Ecto neural progenitor cell (in vitro differentiated cells): ENCODE measurements around the gene PRKN.
A peak's percentile ranks its signal among the peaks of the same experiment; 100 is the strongest.

ENCODE experiments used
- DNase-seq: peaks from one replicate; pipeline ENCODE4 v3.0.0-alpha.2; 2018; ENCODE audit warnings: low spot score

The PRKN gene

GRCh38 chr6:161607696-161608297, 1119.8 kb downstream of the PRKN start:
- DNase-seq: no peak

- no peak for DNase-seq
Measured at GRCh38 chr6:161602359-161602758, 1125.2 kb downstream of the PRKN start.

GRCh38 chr6:161598896-161599295, 1128.7 kb downstream of the PRKN start:
- no peak for DNase-seq

- no peak for DNase-seq
Measured at GRCh38 chr6:161596807-161597520, 1130.6 kb downstream of the PRKN start.

- no peak for DNase-seq
Measured at GRCh38 chr6:161594412-161594811, 1133.2 kb downstream of the PRKN start.

- no peak for DNase-seq
Measured at GRCh38 chr6:161590961-161591627, 1136.5 kb downstream of the PRKN start.

- no peak for DNase-seq
Measured at GRCh38 chr6:161586887-161587286, 1140.7 kb downstream of the PRKN start.

- no peak for DNase-seq
Measured at GRCh38 chr6:161584621-161585340, 1142.8 kb downstream of the PRKN start.

- DNase-seq: no peak
Measured at GRCh38 chr6:161584051-161584450, 1143.5 kb downstream of the PRKN start.

GRCh38 chr6:161583584-161583983, 1144.0 kb downstream of the PRKN start:
- no peak for DNase-seq

GRCh38 chr6:161578478-161578877, 1149.1 kb downstream of the PRKN start:
- DNase-seq: no peak

- peak; percentile 52 for DNase-seq
Measured at GRCh38 chr6:161575523-161576254, 1151.9 kb downstream of the PRKN start.

- no peak for DNase-seq
Measured at GRCh38 chr6:161568885-161569456, 1158.6 kb downstream of the PRKN start.

- DNase-seq: no peak
Measured at GRCh38 chr6:161564952-161565351, 1162.6 kb downstream of the PRKN start.

- DNase-seq: no peak
Measured at GRCh38 chr6:161561908-161562307, 1165.7 kb downstream of the PRKN start.

- DNase-seq: no peak
Measured at GRCh38 chr6:161557333-161558107, 1170.0 kb downstream of the PRKN start.

GRCh38 chr6:161554883-161555282, 1172.7 kb downstream of the PRKN start:
- DNase-seq: no peak

GRCh38 chr6:161549977-161550655, 1177.5 kb downstream of the PRKN start:
- DNase-seq: no peak

- DNase-seq: no peak
Measured at GRCh38 chr6:161548713-161549296, 1178.8 kb downstream of the PRKN start.

GRCh38 chr6:161547617-161548016, 1179.9 kb downstream of the PRKN start:
- DNase-seq: no peak
